Stimulated activated CD4-positive, alpha-beta T cell treated with anti-CD3 and anti-CD28 coated beads, Interleukin-2, amount 100 ng/mL, for 4 hours (primary cell): Measurements from ENCODE around the gene SLC38A2.
"Not testable (repeated sequence)": the region's sequence is repeated elsewhere in the genome, so short reads cannot be mapped to it uniquely, and the experiment has no call there.

Experiments
- DNase-seq: peaks from one replicate; pipeline ENCODE4 v3.0.0-alpha.2; 2020; ENCODE audit warnings: low read depth

SLC38A2 gene

GRCh38 chr12:46360908-46361666 lies 11.5 kb downstream of the SLC38A2 start:
- no peak for DNase-seq

GRCh38 chr12:46360370-46360769 lies 12.2 kb downstream of the SLC38A2 start:
- no peak for DNase-seq

- no peak for DNase-seq
Observed at GRCh38 chr12:46359667-46360280, 12.8 kb downstream of the SLC38A2 start.

GRCh38 chr12:46358791-46359666 lies 13.5 kb downstream of the SLC38A2 start:
- no peak for DNase-seq

- DNase-seq, result no peak
Observed at GRCh38 chr12:46358325-46358700, 14.3 kb downstream of the SLC38A2 start.

GRCh38 chr12:46357438-46358324 lies 14.9 kb downstream of the SLC38A2 start:
- no peak for DNase-seq

- DNase-seq, result no peak
Observed at GRCh38 chr12:46356655-46357437, 15.7 kb downstream of the SLC38A2 start.

- DNase-seq, result no peak
Observed at GRCh38 chr12:46354802-46355199, 17.8 kb downstream of the SLC38A2 start.

- no peak for DNase-seq
Observed at GRCh38 chr12:46354111-46354801, 18.3 kb downstream of the SLC38A2 start.

- no peak for DNase-seq
Observed at GRCh38 chr12:46351886-46352650, 20.5 kb downstream of the SLC38A2 start.

GRCh38 chr12:46351138-46351537 lies 21.4 kb downstream of the SLC38A2 start:
- DNase-seq, result no peak

- DNase-seq, result no peak
Observed at GRCh38 chr12:46349253-46349652, 23.3 kb downstream of the SLC38A2 start.

GRCh38 chr12:46343118-46343852 lies 29.3 kb downstream of the SLC38A2 start:
- DNase-seq, result no peak

- peak; percentile 9 for DNase-seq
Observed at GRCh38 chr12:46342562-46343033, 30.0 kb downstream of the SLC38A2 start.

- DNase-seq, result no peak
Observed at GRCh38 chr12:46339051-46339450, 33.5 kb downstream of the SLC38A2 start.

- no peak for DNase-seq
Observed at GRCh38 chr12:46332260-46332659, 40.3 kb downstream of the SLC38A2 start.

- not testable (repeated sequence) for DNase-seq
Observed at GRCh38 chr12:46325075-46325474, 47.5 kb downstream of the SLC38A2 start.

GRCh38 chr12:46320731-46321130 lies 51.8 kb downstream of the SLC38A2 start:
- DNase-seq, result no peak

- no peak for DNase-seq
Observed at GRCh38 chr12:46318037-46318436, 54.5 kb downstream of the SLC38A2 start.
